UCSD-AML1 (cell line): ENCODE measurements around the gene NT5E.
"Not testable (repeated sequence)": the region's sequence is repeated elsewhere in the genome, so short reads cannot be mapped to it uniquely, and the experiment has no call there.

Source experiments
- DNase-seq: peaks from one replicate; lab custom pipeline; 2025; ENCODE audit not compliant: unreplicated experiment; lab: John Stamatoyannopoulos, UW

The NT5E gene

DNA sequence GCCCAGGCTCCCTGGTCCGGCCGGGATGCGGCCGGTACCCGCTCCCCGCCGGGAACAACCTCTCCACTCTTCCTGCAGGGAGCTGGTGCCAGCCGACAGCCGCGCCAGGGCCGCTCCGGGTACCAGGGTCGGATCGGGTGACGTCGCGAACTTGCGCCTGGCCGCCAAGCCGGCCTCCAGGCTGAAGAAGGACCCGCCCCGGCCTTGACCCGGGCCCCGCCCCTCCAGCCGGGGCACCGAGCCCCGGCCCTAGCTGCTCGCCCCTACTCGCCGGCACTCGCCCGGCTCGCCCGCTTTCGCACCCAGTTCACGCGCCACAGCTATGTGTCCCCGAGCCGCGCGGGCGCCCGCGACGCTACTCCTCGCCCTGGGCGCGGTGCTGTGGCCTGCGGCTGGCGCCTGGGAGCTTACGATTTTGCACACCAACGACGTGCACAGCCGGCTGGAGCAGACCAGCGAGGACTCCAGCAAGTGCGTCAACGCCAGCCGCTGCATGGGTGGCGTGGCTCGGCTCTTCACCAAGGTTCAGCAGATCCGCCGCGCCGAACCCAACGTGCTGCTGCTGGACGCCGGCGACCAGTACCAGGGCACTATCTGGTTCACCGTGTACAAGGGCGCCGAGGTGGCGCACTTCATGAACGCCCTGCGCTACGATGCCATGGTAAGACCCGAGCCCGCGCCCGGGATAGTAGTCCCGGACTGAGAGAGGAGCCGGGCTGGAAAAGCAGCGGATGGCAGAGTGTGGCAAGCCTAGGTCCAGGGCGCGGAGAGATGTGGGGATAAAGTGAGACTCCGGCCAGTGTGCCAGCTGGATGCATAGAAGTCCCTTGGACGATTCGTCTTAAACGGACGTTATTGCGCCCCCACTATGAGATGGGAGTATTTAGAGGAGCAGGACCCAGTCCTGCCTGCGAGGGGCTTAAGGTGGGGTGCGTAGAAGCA is at the start of gene NT5E:
Gene NT5E, plus strand, starts transcription at position 266 of the 942 bp plus-strand sequence. Its CDS starts 57 bp downstream, at position 323.
- DNase-seq = no peak

- DNase-seq = no peak
These were observed 49.6 kb upstream of the NT5E start for GRCh38 chr6:85400331-85400730.

DNA sequence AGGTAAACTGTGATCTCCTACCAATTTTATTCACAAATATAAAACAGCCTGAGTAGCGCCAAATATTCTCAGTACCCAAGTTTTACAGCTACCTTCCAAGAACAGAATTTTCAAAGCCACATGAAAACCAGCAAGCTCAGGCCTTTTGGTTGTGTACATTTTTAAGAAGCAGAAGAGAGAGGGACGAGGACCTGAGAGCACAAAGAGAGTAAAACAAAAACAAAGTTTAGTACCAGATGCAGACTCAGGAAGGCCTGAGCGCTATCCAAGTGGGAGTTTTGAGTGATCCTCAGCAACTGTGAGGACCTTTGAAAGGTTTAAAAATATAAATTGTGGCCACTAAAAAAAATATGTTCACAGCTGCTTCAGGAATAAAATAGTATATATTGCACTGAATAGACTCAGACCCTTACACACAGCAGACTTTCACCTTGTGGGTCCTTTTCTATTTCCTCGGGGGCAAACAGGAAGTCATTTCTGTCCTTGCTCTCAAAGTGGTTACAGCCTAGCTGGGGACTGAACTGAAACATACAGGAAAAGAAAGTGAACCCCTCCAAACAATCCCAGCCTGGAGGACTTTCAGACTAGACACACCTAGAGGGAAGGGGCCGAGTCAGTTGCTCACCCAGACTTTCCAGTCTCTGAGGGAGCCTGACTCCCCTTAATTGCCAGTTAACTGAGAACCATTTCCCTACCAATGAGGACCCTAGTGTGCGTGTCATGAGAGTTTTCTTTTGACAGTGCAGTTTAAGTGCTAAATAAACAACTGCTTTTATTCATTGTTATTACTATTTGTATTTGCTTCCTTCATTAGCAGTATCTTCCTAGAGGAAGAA is 48.5 kb upstream of the NT5E start:
- no peak for DNase-seq

DNA sequence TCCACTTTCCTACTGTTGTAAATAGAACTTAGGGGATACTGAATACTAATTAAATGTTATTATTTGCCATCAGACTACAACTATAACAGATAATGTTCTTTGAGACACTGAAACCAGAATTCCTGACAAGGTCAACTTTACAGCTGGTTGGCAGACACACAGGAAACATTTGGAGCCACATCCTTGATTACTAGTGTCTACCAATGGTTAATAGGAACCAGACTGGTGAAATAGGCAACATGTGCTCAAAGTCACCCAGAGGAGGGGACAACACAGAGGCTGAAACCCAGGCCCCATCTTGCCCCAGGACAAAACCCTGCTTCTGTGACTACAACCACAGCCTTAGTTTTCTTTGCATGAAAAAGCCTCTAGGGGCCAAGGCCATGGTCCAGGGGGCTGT is 47.8 kb upstream of the NT5E start:
- DNase-seq = no peak

DNA sequence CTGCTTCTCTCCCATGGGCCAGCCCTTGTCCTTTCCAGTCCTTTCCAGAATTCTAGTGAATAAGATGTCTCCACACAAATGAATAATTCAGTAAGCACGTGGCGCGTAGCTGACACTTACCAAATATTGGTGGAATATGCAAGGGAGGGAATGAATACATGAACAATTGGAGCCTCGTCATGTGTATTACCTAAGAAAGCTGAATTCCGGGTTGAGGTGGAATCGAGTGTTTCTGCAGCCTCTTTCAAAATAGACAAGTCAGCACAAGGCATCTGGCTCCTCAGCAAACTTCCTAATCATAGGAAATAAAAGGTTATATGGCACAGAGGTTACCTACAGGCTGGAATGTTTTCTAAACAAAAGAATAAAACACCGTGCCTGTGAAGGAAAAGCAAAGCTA is 47.0 kb upstream of the NT5E start:
- DNase-seq = no peak

GRCh38 chr6:85403331-85404015 is 46.4 kb upstream of the NT5E start:
- DNase-seq = no peak

- not testable (repeated sequence) for DNase-seq
These were observed 45.8 kb upstream of the NT5E start for GRCh38 chr6:85404016-85404563.

- DNase-seq = no peak
These were observed 45.2 kb upstream of the NT5E start for GRCh38 chr6:85404564-85405174.

- DNase-seq = no peak
These were observed 44.6 kb upstream of the NT5E start for GRCh38 chr6:85405175-85405852.

GRCh38 chr6:85405853-85406198 is 44.1 kb upstream of the NT5E start:
- DNase-seq = no peak

DNA sequence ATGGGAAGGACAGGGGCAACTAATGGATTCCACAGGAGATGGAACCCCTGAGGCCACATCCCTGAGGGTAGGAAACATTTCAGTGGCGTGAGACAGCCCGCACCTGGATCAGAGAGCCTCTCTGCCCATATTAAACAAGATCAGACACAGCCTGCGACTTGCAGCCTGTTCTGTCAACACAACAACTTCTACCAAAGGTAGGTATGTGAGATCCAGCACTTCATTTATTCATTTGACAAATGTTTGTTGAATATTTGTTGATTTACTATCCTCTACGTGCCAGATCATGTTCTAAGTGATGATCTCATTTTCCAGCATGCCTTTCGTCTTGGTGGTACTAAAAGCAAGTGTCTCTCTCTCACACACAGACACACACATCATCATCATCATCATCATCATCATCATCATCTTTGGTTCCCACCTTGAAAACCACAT is 43.2 kb upstream of the NT5E start:
- no peak for DNase-seq

DNA sequence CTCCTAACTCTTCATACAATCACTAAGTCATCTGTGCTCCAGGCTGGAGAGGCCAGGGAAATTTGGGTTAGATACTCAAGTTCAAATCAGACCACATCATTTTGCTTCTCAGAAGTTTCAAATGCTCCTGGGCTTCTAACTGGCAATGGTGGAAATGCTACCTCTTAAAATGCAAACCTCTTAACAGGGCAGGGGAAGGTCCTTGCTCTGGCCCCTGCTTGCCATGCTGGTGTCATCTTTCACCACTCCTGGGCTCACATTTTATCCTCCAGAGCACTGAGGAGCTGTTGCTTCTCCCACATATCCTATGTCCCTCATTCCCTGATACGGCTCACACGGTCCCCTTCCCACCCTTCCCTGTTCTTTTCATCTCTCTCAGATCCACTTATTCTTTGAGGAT is 41.8 kb upstream of the NT5E start:
- no peak for DNase-seq

GRCh38 chr6:85412911-85413430 is 36.9 kb upstream of the NT5E start:
- DNase-seq = no peak

GRCh38 chr6:85416049-85416448 is 33.8 kb upstream of the NT5E start:
- DNase-seq = no peak

DNA sequence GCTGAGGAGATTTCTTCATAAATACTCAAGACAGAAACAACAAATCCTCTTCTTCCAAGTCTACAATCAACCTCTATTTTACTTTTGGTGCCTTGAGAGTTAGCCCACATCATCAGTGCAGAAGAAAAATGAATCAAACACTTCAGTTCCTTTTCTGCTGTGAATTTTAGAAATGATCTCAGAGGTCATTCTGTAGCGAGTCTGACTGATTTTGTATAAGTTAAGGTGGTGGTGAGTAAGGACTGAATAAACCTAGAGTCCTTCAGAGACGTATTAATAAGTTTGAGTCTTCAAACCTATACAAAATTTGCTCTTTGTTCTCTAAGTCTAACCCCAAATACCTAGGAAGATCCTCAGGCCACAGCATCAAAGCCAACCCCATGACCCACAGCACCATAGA is 33.1 kb upstream of the NT5E start:
- DNase-seq = no peak

DNA sequence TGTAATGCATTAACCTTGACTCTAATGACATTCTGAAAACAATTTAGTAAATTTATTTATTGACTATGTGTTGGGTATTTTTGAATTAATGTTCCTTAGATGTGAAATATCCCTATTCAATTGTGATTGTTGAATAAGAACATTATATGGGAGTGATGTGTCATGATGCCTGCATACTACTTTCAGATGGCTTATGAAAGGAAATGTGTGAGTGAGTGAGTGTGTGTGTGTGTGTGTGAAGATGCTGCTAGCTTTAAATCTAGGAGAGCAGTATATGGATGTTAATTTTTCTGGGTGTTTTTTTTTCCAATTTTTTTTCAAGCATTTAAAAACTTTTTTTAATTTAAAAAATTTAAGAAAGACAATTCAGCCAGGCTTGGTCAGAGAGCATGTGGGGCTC is 32.5 kb upstream of the NT5E start:
- no peak for DNase-seq

GRCh38 chr6:85418059-85418458 is 31.8 kb upstream of the NT5E start:
- DNase-seq = no peak

- DNase-seq = no peak
These were observed 30.7 kb upstream of the NT5E start for GRCh38 chr6:85419046-85419759.

DNA sequence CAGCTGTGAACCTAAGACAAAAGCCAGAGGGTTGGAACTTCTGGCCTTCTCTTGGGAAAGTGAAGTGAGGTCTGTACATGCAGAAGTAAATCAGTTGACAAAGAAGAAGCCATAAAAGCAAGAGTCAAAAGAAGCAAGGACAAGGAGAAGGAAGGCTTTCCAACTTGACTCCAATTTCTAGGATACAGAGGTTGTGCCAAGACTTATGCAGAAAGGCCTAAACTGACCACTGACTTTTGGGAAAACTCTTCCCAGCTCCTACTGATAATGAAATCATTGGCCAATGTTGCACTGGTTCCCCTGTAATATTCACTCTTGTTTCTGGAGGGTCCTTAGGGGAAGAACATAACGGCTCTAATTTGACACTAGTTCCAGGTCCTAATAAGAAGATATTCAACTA is 29.3 kb upstream of the NT5E start:
- DNase-seq = no peak
